ENCODE data around the gene ABI3. TPM values are rescaled to one million over a fixed set of nuclear protein-coding genes. Genes with fewer than 3 reads are reported as not detected.

The ABI3 gene
- total RNA-seq, 1 donor from 2014 or later = 4.9 TPM

- intact Hi-C loops (cut with micrococcal nuclease) = no loop called here
Measured at GRCh38 chr17:49187301-49187700, 23.2 kb upstream of the ABI3 start.

GRCh38 chr17:49190932-49191331 lies 19.6 kb upstream of the ABI3 start:
- Histone ChIP-seq H3K27ac (replicated peaks) (no peak overlapping the region), H3K4me3 (no peak overlapping the region), H3K27me3 (ENCODE audit: low read depth) (no peaks in the 10 kb centered on the region), H3K9me3 (replicated peaks) (peaks cover under 1% of the 10 kb centered on the region), H3K36me3 (no peaks in the 10 kb centered on the region), H3K4me1 (peaks cover 20% of the 10 kb centered on the region)
- TF ChIP-seq CTCF (IDR thresholded peaks at IDR 0.05; ENCODE audit: borderline replicate concordance) = no peak
- intact Hi-C loops (cut with micrococcal nuclease) = no loop called here
- no peak for DNase-seq

More at GRCh38 chr17:49187301-49187700, 23.2 kb upstream of the ABI3 start:
- Histone ChIP-seq H3K4me3 (no peak overlapping the region), H3K27ac (replicated peaks) (no peak overlapping the region), H3K9me3 (replicated peaks) (peaks cover 14% of the 10 kb centered on the region), H3K36me3 (no peaks in the 10 kb centered on the region), H3K4me1 (peaks cover 8% of the 10 kb centered on the region), H3K27me3 (ENCODE audit: low read depth) (peaks cover 16% of the 10 kb centered on the region)
- no peak for DNase-seq
- no peak for TF ChIP-seq CTCF (IDR thresholded peaks at IDR 0.05; ENCODE audit: borderline replicate concordance)

DNA sequence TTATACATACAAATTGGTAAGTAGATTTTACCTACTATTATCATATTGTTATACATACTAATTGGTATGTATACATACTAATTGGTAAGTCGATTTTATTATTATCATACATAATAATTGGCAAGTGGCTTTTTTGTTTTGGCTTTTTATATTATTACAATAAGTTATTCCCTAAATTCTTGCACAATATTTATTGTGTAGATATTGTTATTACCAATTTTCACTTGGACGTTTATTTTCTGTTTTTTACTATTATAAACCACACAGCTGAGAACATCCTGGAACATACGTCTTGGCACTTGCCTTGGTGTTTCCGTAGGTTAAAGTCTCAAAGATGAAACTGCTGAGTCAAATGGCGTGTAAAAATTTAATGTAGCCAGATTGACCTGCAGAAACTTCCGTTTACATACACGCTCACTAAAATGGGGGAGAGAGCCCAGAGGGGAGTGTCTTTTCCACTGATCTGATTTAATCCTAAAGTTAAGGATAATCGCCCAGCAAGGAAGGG lies 19.0 kb upstream of the ABI3 start:
- H3K27me3 ChIP-seq (ENCODE audit: low read depth) = no peaks in the 10 kb centered on the region
- no peaks in the 10 kb centered on the region for H3K9me3 ChIP-seq (replicated peaks)
- peaks cover 20% of the 10 kb centered on the region for H3K4me1 ChIP-seq
- no peaks in the 10 kb centered on the region for H3K36me3 ChIP-seq
- intact Hi-C loops (cut with micrococcal nuclease) = no loop called here
- TF ChIP-seq CTCF (IDR thresholded peaks at IDR 0.05; ENCODE audit: borderline replicate concordance) = no peak
- peak overlapping the region; percentile 97 for H3K27ac ChIP-seq (replicated peaks)
- no peak for DNase-seq
- peak overlapping the region; percentile 77 for H3K4me3 ChIP-seq

- TF ChIP-seq CTCF (IDR thresholded peaks at IDR 0.05; ENCODE audit: borderline replicate concordance) = peak; percentile 43
- no peaks in the 10 kb centered on the region for H3K9me3 ChIP-seq (replicated peaks)
Measured at GRCh38 chr17:49191917-49192741, 18.4 kb upstream of the ABI3 start.

GRCh38 chr17:49193513-49194296 lies 16.8 kb upstream of the ABI3 start:
- Histone ChIP-seq H3K27ac (replicated peaks) (peak overlapping the region; percentile 97), H3K27me3 (ENCODE audit: low read depth) (no peaks in the 10 kb centered on the region), H3K36me3 (no peaks in the 10 kb centered on the region), H3K9me3 (replicated peaks) (no peaks in the 10 kb centered on the region), H3K4me3 (peak overlapping the region; percentile 77), H3K4me1 (peaks cover 20% of the 10 kb centered on the region)
- no peak for DNase-seq
- intact Hi-C loops (cut with micrococcal nuclease) = no loop called here
- TF ChIP-seq CTCF (IDR thresholded peaks at IDR 0.05; ENCODE audit: borderline replicate concordance) = no peak

More at GRCh38 chr17:49191917-49192741, 18.4 kb upstream of the ABI3 start:
- intact Hi-C loops (cut with micrococcal nuclease) = no loop called here
- Histone ChIP-seq H3K27me3 (ENCODE audit: low read depth) (no peaks in the 10 kb centered on the region), H3K4me1 (peaks cover 20% of the 10 kb centered on the region), H3K27ac (replicated peaks) (peak overlapping the region; percentile 97), H3K36me3 (no peaks in the 10 kb centered on the region), H3K4me3 (peak overlapping the region; percentile 77)
- peak; percentile 89 for DNase-seq

Measured in left ventricle myocardium inferior (tissue), 1 donor.